GM12873 (cell line): ENCODE data around the gene YIF1A.

Experiments
- CTCF ChIP-seq: IDR thresholded peaks from 2 replicates; pipeline ENCODE4 v1.5.1; 2012; ENCODE audit warnings: low read depth, mild to moderate bottlenecking, moderate library complexity, low read length, control low read depth; ENCODE audit not compliant: insufficient read depth; ENCODE audit errors: missing control alignments

Gene YIF1A

GRCh38 chr11:66333896-66334604, 45.1 kb upstream of the YIF1A start:
- TF ChIP-seq CTCF: no peak

- TF ChIP-seq CTCF: no peak
These were observed 44.4 kb upstream of the YIF1A start for GRCh38 chr11:66333220-66333877.

GRCh38 chr11:66332371-66333219, 43.7 kb upstream of the YIF1A start:
- TF ChIP-seq CTCF: no peak

- TF ChIP-seq CTCF: no peak
These were observed 42.8 kb upstream of the YIF1A start for GRCh38 chr11:66331542-66332370.

- no peak for TF ChIP-seq CTCF
These were observed 42.0 kb upstream of the YIF1A start for GRCh38 chr11:66330931-66331330.

- TF ChIP-seq CTCF: no peak
These were observed 40.3 kb upstream of the YIF1A start for GRCh38 chr11:66329165-66329673.
